ENCODE results near the gene COLEC11.

The COLEC11 gene

GRCh38 chr2:3630631-3631030 lies 35.7 kb downstream of the COLEC11 start:
- no peaks in the 10 kb centered on the region for H3K36me3 ChIP-seq (ENCODE audit: insufficient read depth, low read length)
- no peak for TF ChIP-seq EZH2 (IDR thresholded peaks at IDR 0.05; ENCODE audit: borderline replicate concordance, low read length)
- TF ChIP-seq, protein P1, sequence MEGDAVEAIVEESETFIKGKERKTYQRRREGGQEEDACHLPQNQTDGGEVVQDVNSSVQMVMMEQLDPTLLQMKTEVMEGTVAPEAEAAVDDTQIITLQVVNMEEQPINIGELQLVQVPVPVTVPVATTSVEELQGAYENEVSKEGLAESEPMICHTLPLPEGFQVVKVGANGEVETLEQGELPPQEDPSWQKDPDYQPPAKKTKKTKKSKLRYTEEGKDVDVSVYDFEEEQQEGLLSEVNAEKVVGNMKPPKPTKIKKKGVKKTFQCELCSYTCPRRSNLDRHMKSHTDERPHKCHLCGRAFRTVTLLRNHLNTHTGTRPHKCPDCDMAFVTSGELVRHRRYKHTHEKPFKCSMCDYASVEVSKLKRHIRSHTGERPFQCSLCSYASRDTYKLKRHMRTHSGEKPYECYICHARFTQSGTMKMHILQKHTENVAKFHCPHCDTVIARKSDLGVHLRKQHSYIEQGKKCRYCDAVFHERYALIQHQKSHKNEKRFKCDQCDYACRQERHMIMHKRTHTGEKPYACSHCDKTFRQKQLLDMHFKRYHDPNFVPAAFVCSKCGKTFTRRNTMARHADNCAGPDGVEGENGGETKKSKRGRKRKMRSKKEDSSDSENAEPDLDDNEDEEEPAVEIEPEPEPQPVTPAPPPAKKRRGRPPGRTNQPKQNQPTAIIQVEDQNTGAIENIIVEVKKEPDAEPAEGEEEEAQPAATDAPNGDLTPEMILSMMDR (IDR thresholded peaks at IDR 0.05; ENCODE audit: low read length) = no peak
- no peak overlapping the region for H3K27ac ChIP-seq (ENCODE audit: low read depth, low read length, poor library complexity, severe bottlenecking)
- no peaks in the 10 kb centered on the region for H3K79me2 ChIP-seq (ENCODE audit: insufficient read depth, low read length)
- no peak overlapping the region for H2AFZ ChIP-seq (ENCODE audit: low read length)
- H3K9ac ChIP-seq (ENCODE audit: low read length) = no peak overlapping the region
- no peaks in the 10 kb centered on the region for H3F3A ChIP-seq (ENCODE audit: insufficient read depth, low read length)
- H3K9me2 ChIP-seq (ENCODE audit: low read depth, low read length) = no peaks in the 10 kb centered on the region
- no peaks in the 10 kb centered on the region for H4K20me1 ChIP-seq (ENCODE audit: insufficient read depth, low read length)
- no peak overlapping the region for H3K4me2 ChIP-seq (ENCODE audit: low read length)
- H3K4me3 ChIP-seq (ENCODE audit: low read depth, low read length, poor library complexity, severe bottlenecking) = no peak overlapping the region
- H3K27me3 ChIP-seq (ENCODE audit: insufficient read depth, low read length) = no peaks in the 10 kb centered on the region
- no peaks in the 10 kb centered on the region for H3K9me3 ChIP-seq (ENCODE audit: low read length)
- H3K4me1 ChIP-seq (ENCODE audit: insufficient read depth, low read length, severe bottlenecking) = no peaks in the 10 kb centered on the region

GRCh38 chr2:3631161-3631850 lies 36.4 kb downstream of the COLEC11 start:
- Histone ChIP-seq H3K9me2 (ENCODE audit: low read depth, low read length) (no peaks in the 10 kb centered on the region), H3K9ac (ENCODE audit: low read length) (no peak overlapping the region), H3K4me1 (ENCODE audit: insufficient read depth, low read length, severe bottlenecking) (no peaks in the 10 kb centered on the region), H4K20me1 (ENCODE audit: insufficient read depth, low read length) (no peaks in the 10 kb centered on the region), H3K36me3 (ENCODE audit: insufficient read depth, low read length) (no peaks in the 10 kb centered on the region), H3F3A (ENCODE audit: insufficient read depth, low read length) (no peaks in the 10 kb centered on the region), H3K9me3 (ENCODE audit: low read length) (no peaks in the 10 kb centered on the region), H3K27ac (ENCODE audit: low read depth, low read length, poor library complexity, severe bottlenecking) (no peak overlapping the region), H3K4me2 (ENCODE audit: low read length) (no peak overlapping the region), H2AFZ (ENCODE audit: low read length) (no peak overlapping the region), H3K4me3 (ENCODE audit: low read depth, low read length, poor library complexity, severe bottlenecking) (no peak overlapping the region), H3K27me3 (ENCODE audit: insufficient read depth, low read length) (no peaks in the 10 kb centered on the region), H3K79me2 (ENCODE audit: insufficient read depth, low read length) (no peaks in the 10 kb centered on the region)
- TF ChIP-seq, protein P1 (IDR thresholded peaks at IDR 0.05; ENCODE audit: low read length) = no peak
- TF ChIP-seq EZH2 (IDR thresholded peaks at IDR 0.05; ENCODE audit: borderline replicate concordance, low read length) = no peak

DNA sequence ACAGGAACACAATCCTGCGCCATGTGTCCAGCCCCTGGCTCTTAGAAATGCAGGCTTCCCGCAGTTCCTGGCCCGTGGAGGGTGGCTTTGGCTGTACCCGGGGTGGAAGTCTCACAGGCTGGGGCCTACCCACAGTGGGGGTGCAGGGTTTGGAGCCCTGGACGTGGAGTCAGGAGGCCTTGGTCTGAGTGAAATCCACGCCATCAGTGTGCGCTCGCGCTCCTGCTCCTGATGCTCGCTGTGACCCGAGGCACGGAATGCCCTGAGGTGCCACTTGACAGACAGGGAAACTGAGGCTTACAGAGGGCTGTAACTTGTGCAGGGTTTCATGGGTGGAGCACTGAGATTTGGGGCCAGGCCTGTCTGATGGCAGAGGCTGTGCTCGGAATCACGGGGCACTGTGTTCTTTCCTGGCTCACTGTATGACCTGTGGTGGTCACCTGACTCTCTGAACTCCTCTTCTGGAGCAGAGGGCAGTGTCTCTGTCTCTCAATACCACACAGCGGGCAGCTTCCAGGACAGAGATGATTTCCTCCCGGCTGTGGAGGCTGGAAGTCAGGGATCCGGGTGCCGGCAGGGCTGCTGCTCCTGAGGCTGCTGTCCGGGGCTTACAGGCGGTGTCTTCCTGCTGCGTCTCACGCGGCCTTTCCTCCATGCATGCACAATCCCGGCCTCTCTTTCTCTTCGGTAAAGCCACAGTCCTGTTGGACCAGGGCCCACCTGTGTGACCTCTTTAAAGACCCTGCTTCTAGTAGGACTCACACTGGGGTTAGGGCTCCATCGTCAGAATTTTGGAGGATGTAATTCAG lies 37.1 kb downstream of the COLEC11 start:
- Histone ChIP-seq H3K4me2 (ENCODE audit: low read length) (no peak overlapping the region), H3K9ac (ENCODE audit: low read length) (no peak overlapping the region), H3K4me3 (ENCODE audit: low read depth, low read length, poor library complexity, severe bottlenecking) (no peak overlapping the region), H3K36me3 (ENCODE audit: insufficient read depth, low read length) (no peaks in the 10 kb centered on the region), H3F3A (ENCODE audit: insufficient read depth, low read length) (no peaks in the 10 kb centered on the region), H3K9me2 (ENCODE audit: low read depth, low read length) (no peaks in the 10 kb centered on the region), H3K27ac (ENCODE audit: low read depth, low read length, poor library complexity, severe bottlenecking) (no peak overlapping the region), H4K20me1 (ENCODE audit: insufficient read depth, low read length) (no peaks in the 10 kb centered on the region), H3K27me3 (ENCODE audit: insufficient read depth, low read length) (0 out of 2 replicates have a peak, but pooled peaks cover 6% of the 10 kb centered on the region), H3K4me1 (ENCODE audit: insufficient read depth, low read length, severe bottlenecking) (no peaks in the 10 kb centered on the region), H2AFZ (ENCODE audit: low read length) (no peak overlapping the region), H3K79me2 (ENCODE audit: insufficient read depth, low read length) (no peaks in the 10 kb centered on the region), H3K9me3 (ENCODE audit: low read length) (no peaks in the 10 kb centered on the region)
- TF ChIP-seq, protein P1 (IDR thresholded peaks at IDR 0.05; ENCODE audit: low read length) = no peak
- TF ChIP-seq EZH2 (IDR thresholded peaks at IDR 0.05; ENCODE audit: borderline replicate concordance, low read length) = no peak

Data from OCI-LY1 (cell line).